Measurements from ENCODE around the gene OR1A2.

DNA sequence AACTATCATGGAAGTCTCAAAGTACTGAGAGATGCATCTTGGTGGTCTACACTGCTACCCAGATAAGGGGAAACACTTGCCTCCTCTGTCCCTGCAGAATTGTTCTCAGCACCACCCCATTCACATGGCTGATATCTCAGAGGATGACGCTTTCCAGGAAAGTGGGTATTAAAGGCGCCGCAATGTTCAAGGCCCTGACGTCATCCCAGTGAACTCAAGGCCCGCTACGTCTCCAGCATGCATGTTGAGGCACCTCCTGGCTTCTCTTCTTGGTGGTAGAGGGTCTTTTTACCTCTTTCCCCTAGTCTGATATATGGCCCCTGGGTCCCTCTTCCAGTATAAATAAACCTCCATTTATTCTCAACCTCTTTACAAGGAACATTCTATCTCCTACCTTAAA lies 11.2 kb downstream of the OR1A2 start:
- TF ChIP-seq POLR2A (IDR thresholded peaks at IDR 0.05), result no peak
- TF ChIP-seq, protein P1, sequence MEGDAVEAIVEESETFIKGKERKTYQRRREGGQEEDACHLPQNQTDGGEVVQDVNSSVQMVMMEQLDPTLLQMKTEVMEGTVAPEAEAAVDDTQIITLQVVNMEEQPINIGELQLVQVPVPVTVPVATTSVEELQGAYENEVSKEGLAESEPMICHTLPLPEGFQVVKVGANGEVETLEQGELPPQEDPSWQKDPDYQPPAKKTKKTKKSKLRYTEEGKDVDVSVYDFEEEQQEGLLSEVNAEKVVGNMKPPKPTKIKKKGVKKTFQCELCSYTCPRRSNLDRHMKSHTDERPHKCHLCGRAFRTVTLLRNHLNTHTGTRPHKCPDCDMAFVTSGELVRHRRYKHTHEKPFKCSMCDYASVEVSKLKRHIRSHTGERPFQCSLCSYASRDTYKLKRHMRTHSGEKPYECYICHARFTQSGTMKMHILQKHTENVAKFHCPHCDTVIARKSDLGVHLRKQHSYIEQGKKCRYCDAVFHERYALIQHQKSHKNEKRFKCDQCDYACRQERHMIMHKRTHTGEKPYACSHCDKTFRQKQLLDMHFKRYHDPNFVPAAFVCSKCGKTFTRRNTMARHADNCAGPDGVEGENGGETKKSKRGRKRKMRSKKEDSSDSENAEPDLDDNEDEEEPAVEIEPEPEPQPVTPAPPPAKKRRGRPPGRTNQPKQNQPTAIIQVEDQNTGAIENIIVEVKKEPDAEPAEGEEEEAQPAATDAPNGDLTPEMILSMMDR (IDR thresholded peaks at IDR 0.05), result no peak

Data from thyroid gland (tissue), 4 donors.